SU-DHL-6 (cell line): ENCODE data around the gene RCOR2.
A peak's percentile ranks its signal among the peaks of the same experiment; 100 is the strongest.

Experiments
- H2AFZ ChIP-seq: fragments of 200-600 bp; sonication (generic); 2 replicates; pipeline ENCODE4 v1.6.1; 2014; ENCODE audit warnings: low read depth, mild to moderate bottlenecking, moderate library complexity, mixed read lengths, antibody characterized with exemption, low read length; ENCODE audit not compliant: severe bottlenecking
- H3F3A ChIP-seq: fragments of 200-600 bp; shearing (Covaris generic); 2 replicates; pipeline ENCODE4 v1.6.0; 2016; ENCODE audit warnings: antibody characterized with exemption, mild to moderate bottlenecking; ENCODE audit not compliant: insufficient read depth
- H3K27ac ChIP-seq: fragments of 200-600 bp; sonication (generic); 2 replicates; pipeline ENCODE4 v1.5.1; 2016; ENCODE audit warnings: low read depth, mild to moderate bottlenecking, low read length, moderate library complexity, mixed read lengths
- H3K27me3 ChIP-seq: fragments of 200-600 bp; sonication (generic), shearing (Covaris generic); 2 replicates; pipeline ENCODE4 v1.6.0; 2014; ENCODE audit warnings: mild to moderate bottlenecking, low read length
- H3K36me3 ChIP-seq: fragments of 200-600 bp; sonication (generic); 2 replicates; pipeline ENCODE4 v1.6.1; 2014; ENCODE audit warnings: mild to moderate bottlenecking, low read length, mixed read lengths
- H3K4me2 ChIP-seq: fragments of 300-600, 200-600 bp; shearing (Covaris generic), sonication (generic); 2 replicates; pipeline ENCODE4 v1.6.0; 2014; ENCODE audit warnings: low read length, low read depth, mild to moderate bottlenecking; ENCODE audit not compliant: poor library complexity, severe bottlenecking
- H3K4me3 ChIP-seq: fragments of 200-600 bp; sonication (generic); 2 replicates; pipeline ENCODE4 v1.5.1; 2014; ENCODE audit warnings: antibody characterized with exemption, low read length, mild to moderate bottlenecking, mixed read lengths; ENCODE audit not compliant: insufficient read depth, poor library complexity, severe bottlenecking
- H3K79me2 ChIP-seq: fragments of 200-600 bp; sonication (generic); 2 replicates; pipeline ENCODE4 v1.6.1; 2014; ENCODE audit warnings: mild to moderate bottlenecking, low read length, moderate library complexity; ENCODE audit not compliant: insufficient read depth
- H3K9ac ChIP-seq: fragments of 200-600 bp; sonication (generic); 2 replicates; pipeline ENCODE4 v1.7.0; 2014; ENCODE audit warnings: mild to moderate bottlenecking, low read length
- H3K9me2 ChIP-seq: fragments of 200-600 bp; sonication (generic); replicated peaks from 2 replicates; pipeline ENCODE4 v1.6.1; 2014; ENCODE audit warnings: low read length; ENCODE audit not compliant: insufficient read depth
- H3K9me3 ChIP-seq: fragments of 200-600 bp; sonication (generic); 2 replicates; pipeline ENCODE4 v1.6.1; 2014; ENCODE audit warnings: low read length, mixed read lengths; ENCODE audit not compliant: insufficient read depth
- H4K20me1 ChIP-seq: fragments of 200-600 bp; sonication (generic); 2 replicates; pipeline ENCODE4 v1.6.1; 2014; ENCODE audit warnings: low read depth, mild to moderate bottlenecking, antibody characterized with exemption, low read length, moderate library complexity, mixed read lengths
- EZH2phosphoT487 ChIP-seq: fragments of 200-600 bp; sonication (generic), shearing (Covaris generic); conservative IDR thresholded peaks from 2 replicates; pipeline ENCODE4 v1.6.1; 2018; ENCODE audit warnings: mild to moderate bottlenecking, antibody characterized with exemption, low read length, moderate library complexity, mixed read lengths
- TF ChIP-seq, protein P1 (sequence below): fragments of 200-600 bp; sonication (generic); IDR thresholded peaks from one replicate; pipeline ENCODE4 v1.5.1; 2017; ENCODE audit warnings: antibody characterized with exemption, mild to moderate bottlenecking, low read length, moderate library complexity; ENCODE audit not compliant: insufficient read depth, poor library complexity, severe bottlenecking

The RCOR2 gene

DNA sequence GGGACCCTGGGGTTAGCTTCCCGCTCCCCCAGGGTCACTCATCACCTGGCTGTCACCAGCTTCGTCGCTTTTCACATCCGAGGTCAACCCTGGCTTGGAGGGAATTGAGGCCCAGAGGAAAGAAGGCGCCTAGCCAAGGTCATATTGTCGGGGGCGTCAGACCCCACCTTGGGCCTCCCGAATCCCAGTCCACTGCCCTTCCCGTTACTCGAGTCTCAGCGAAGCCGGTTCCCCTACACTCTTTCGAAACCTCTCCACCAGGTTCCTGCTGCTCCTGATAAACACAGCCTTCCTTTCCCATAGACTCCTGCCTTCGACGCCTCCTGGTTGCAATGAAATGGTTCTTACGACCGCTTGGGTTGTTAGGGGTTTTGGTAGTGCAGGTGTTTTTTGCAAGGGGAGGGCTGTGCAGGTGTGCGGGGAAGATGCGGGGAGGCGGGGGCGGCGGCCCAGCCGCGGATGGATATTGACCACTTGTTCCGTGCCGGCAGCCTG, 22.5 kb upstream of the RCOR2 start:
- Histone ChIP-seq H3K9ac (peak overlapping the region; percentile 79), H3K9me2 (no peaks in the 10 kb centered on the region), H3K4me2 (peak overlapping the region; percentile 86), H3K36me3 (no peaks in the 10 kb centered on the region), H4K20me1 (no peaks in the 10 kb centered on the region), H3K4me3 (peak overlapping the region; percentile 92), H3K27me3 (no peaks in the 10 kb centered on the region), H3K79me2 (peaks cover 51% of the 10 kb centered on the region), H3K9me3 (no peaks in the 10 kb centered on the region), H3F3A (peaks cover 10% of the 10 kb centered on the region), H3K27ac (peak overlapping the region; percentile 48), H2AFZ (peak overlapping the region; percentile 36)
- TF ChIP-seq EZH2phosphoT487, result no peak
- TF ChIP-seq, protein P1, sequence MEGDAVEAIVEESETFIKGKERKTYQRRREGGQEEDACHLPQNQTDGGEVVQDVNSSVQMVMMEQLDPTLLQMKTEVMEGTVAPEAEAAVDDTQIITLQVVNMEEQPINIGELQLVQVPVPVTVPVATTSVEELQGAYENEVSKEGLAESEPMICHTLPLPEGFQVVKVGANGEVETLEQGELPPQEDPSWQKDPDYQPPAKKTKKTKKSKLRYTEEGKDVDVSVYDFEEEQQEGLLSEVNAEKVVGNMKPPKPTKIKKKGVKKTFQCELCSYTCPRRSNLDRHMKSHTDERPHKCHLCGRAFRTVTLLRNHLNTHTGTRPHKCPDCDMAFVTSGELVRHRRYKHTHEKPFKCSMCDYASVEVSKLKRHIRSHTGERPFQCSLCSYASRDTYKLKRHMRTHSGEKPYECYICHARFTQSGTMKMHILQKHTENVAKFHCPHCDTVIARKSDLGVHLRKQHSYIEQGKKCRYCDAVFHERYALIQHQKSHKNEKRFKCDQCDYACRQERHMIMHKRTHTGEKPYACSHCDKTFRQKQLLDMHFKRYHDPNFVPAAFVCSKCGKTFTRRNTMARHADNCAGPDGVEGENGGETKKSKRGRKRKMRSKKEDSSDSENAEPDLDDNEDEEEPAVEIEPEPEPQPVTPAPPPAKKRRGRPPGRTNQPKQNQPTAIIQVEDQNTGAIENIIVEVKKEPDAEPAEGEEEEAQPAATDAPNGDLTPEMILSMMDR, result no peak

DNA sequence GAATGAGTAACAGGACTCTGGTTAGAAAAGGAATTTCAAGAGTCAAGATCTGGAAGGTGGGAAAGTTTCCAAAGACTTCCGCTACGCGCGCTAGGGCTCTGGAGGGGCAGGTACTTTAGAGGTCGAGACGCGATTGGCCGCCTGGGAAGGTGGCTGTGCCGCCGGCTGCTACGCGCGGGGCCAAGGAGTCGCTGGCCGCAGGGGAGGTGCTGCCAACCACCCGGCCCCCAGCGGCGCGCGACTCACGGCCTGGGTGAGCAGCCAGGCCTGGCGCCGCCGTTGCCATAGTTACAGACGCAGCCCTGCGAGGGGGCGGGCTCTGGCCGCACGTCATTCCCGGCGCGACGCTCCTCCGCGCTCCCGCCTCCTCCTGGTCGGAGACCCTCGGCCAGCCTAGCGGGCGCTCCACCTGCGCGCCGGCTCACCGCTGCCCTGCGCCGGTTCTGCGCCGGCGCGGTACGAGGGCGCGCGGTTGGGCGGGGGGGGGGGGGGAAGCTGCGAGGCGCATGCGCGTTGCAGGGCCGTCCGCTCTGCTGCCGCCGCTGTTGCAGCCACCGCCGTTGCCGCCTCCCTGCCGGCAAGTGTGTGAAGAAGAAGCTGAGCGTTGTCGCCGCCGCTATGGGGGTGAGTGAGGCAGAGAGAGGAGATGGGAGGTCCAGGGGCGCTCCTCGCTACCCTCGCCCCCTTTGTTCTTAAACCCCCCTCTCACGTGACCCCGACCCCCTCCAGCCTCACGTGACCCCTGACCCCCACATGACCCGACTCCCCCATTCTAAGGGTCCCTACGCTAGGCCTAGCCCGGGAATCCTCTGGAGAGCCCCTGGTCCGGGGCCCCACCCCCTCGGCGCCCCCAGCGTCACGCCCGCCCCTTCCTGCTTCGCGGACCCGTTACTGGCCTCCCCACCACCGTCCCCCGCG, 21.8 kb upstream of the RCOR2 start, which contains the start of gene NAA40:
Gene NAA40, plus strand, starts transcription at position 524 of the 918 bp plus-strand sequence. Its CDS starts 95 bp downstream, at position 619.
- TF ChIP-seq, protein P1, result no peak
- no peak for TF ChIP-seq EZH2phosphoT487
- peaks cover 10% of the 10 kb centered on the region for H3F3A ChIP-seq
- no peaks in the 10 kb centered on the region for H3K9me3 ChIP-seq
- H3K27me3 ChIP-seq, result no peaks in the 10 kb centered on the region
- no peaks in the 10 kb centered on the region for H3K36me3 ChIP-seq
- peak within 1 kb of the TSS; percentile 97 for H3K4me2 ChIP-seq
- H4K20me1 ChIP-seq, result no peaks in the 10 kb centered on the region
- H2AFZ ChIP-seq, result peak within 1 kb of the TSS; percentile 99
- peak within 1 kb of the TSS; percentile 80 for H3K9ac ChIP-seq
- H3K4me3 ChIP-seq, result peak within 1 kb of the TSS; percentile 92
- no peaks in the 10 kb centered on the region for H3K9me2 ChIP-seq
- H3K27ac ChIP-seq, result peak within 1 kb of the TSS; percentile 80
- H3K79me2 ChIP-seq, result peaks cover 45% of the 10 kb centered on the region

DNA sequence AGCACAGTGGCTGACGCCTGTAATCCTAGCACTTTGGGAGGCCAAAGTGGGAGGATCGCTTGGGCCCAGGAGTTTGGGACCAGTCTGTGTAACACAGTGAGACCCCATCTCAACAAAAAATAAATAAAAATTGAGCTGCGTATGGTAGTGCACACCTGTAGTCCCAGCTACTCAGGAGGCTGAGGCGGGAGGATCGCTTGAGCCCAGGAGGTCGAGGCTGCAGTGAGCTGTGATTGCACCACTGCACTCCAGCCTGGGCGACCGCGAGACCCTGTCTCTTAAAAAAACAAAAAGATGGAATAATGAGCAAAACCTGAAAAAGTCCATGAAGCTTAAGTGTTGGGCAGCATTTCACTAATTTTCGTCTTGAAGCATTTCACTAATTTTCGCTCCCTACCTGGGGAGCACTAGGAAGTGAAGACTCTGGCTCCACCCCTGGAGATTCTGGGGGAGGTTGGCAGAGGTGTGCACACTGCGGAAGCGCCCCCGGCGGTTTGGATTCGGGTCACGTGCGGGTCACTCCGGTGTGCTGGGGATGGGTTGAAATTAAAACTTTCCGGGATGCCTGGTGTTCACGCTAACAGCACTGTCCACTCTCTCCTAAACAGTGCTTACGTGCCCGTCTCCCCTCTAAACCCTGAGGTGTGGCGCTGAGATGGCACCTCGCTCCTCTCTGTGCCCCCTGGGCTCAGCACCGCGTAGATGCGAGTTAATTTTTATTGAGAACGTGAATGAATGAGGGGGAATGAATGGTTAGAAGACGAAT, 20.9 kb upstream of the RCOR2 start:
- no peaks in the 10 kb centered on the region for H3K9me3 ChIP-seq
- TF ChIP-seq EZH2phosphoT487, result no peak
- TF ChIP-seq, protein P1, result no peak

More for the DNA sequence above, 20.9 kb upstream of the RCOR2 start:
- Histone ChIP-seq H3K36me3 (no peaks in the 10 kb centered on the region), H3K4me3 (peak overlapping the region; percentile 73), H4K20me1 (no peaks in the 10 kb centered on the region), H3K4me2 (peak overlapping the region; percentile 97), H3K27ac (peak overlapping the region; percentile 80), H2AFZ (peak overlapping the region; percentile 99), H3K27me3 (no peaks in the 10 kb centered on the region), H3K9ac (peak overlapping the region; percentile 80), H3K9me2 (no peaks in the 10 kb centered on the region), H3K79me2 (peaks cover 38% of the 10 kb centered on the region), H3F3A (peaks cover 10% of the 10 kb centered on the region)
